GM10847 (cell line): ENCODE results near the gene SEC14L2.

ENCODE experiments used
- POLR2A ChIP-seq: IDR thresholded peaks from 2 replicates; pipeline ENCODE4 v1.6.1; 2011; ENCODE audit not compliant: insufficient read length; ENCODE audit errors: extremely low read depth

The SEC14L2 gene

GRCh38 chr22:30396871-30397655, at the start of gene SEC14L2:
SEC14L2 (plus strand) TSS chr22:30397018; CDS start chr22:30397117, 99 bp downstream.
- no peak for TF ChIP-seq POLR2A

- no peak for TF ChIP-seq POLR2A
Observed at GRCh38 chr22:30347255-30347892, 49.4 kb upstream of the SEC14L2 start.

- TF ChIP-seq POLR2A = no peak
Observed at GRCh38 chr22:30348404-30348803, 48.4 kb upstream of the SEC14L2 start.

- TF ChIP-seq POLR2A = no peak
Observed at GRCh38 chr22:30348809-30349208, 48.0 kb upstream of the SEC14L2 start.

- TF ChIP-seq POLR2A = no peak
Observed at GRCh38 chr22:30351226-30351625, 45.6 kb upstream of the SEC14L2 start.

- TF ChIP-seq POLR2A = no peak
Observed at GRCh38 chr22:30354644-30355043, 42.2 kb upstream of the SEC14L2 start.

- peak; percentile 94 for TF ChIP-seq POLR2A
Observed at GRCh38 chr22:30356449-30357235, 40.2 kb upstream of the SEC14L2 start, which contains the start of the genes CCDC157 and SF3A1. CCDC157 (plus strand) TSS chr22:30357007; CDS start chr22:30366001, 8,994 bp downstream. SF3A1 (minus strand) TSS chr22:30356894; CDS start chr22:30356792, 102 bp downstream.

- no peak for TF ChIP-seq POLR2A
Observed at GRCh38 chr22:30357236-30357570, 39.6 kb upstream of the SEC14L2 start.

- TF ChIP-seq POLR2A = no peak
Observed at GRCh38 chr22:30357650-30358215, 39.1 kb upstream of the SEC14L2 start.

GRCh38 chr22:30358541-30358940, 38.3 kb upstream of the SEC14L2 start:
- no peak for TF ChIP-seq POLR2A

GRCh38 chr22:30361916-30362650, 34.7 kb upstream of the SEC14L2 start:
- no peak for TF ChIP-seq POLR2A

- no peak for TF ChIP-seq POLR2A
Observed at GRCh38 chr22:30362651-30363281, 34.1 kb upstream of the SEC14L2 start.

GRCh38 chr22:30365891-30366290, 30.9 kb upstream of the SEC14L2 start:
- TF ChIP-seq POLR2A = no peak

- no peak for TF ChIP-seq POLR2A
Observed at GRCh38 chr22:30368420-30368819, 28.4 kb upstream of the SEC14L2 start.
